Daoy (cell line): Measurements from ENCODE around the gene HSPA1A. TPM values are rescaled to one million over a fixed set of nuclear protein-coding genes. Genes with fewer than 3 reads are reported as not detected.
"Not testable (repeated sequence)": the region's sequence is repeated elsewhere in the genome, so short reads cannot be mapped to it uniquely, and the experiment has no call there.

ENCODE experiments used
- DNase-seq: peaks from one replicate; pipeline ENCODE4 v3.0.0-alpha.2; 2015; ENCODE audit warnings: low read depth
- total RNA-seq: library from RNA; depleted of rRNA; stranded (reverse); fragments of >200 nt; shearing (Covaris generic); gene quantifications from 2 replicates; pipeline ENCODE4 v1.2.3, GENCODE V29; 2014

Gene HSPA1A
- total RNA-seq, 1 experiment from 2014 or later: 171 TPM

GRCh38 chr6:31781244-31782125 lies 33.9 kb upstream of the HSPA1A start:
- DNase-seq: no peak

DNA sequence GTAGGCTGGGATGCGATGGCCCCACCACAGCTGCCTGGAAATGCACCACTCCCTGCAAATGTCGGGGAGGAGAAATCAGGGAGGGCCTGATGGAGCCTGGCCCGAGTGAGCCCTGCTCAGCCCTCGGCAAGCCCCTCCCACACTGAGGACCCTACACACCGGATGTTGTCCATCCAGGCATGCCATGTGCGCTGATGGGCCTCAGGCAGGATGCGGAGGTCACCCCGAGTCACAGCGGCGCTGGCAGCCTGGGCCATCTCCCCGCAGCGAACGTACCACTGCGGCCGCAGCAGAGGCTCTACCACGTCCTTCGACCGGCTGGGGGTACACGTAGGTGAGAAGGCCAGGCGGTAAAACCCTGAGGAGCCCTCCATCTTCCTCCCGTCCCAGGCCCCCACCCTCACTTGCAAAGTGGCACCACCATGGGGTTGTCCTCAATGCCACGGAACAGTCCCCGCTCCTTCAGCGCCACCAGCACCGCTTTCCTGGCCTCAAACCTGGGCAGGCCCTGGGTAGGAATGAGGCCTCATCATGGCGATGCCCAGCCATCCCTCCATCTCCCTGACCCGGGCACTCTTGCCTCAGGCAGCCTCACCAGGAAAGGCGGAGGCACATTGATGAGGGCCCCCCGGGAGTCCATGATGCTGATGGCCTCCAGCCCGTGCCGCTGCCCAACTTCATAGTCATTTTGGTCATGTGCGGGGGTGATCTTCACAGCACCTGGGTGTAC lies 33.1 kb upstream of the HSPA1A start:
- DNase-seq: no peak

DNA sequence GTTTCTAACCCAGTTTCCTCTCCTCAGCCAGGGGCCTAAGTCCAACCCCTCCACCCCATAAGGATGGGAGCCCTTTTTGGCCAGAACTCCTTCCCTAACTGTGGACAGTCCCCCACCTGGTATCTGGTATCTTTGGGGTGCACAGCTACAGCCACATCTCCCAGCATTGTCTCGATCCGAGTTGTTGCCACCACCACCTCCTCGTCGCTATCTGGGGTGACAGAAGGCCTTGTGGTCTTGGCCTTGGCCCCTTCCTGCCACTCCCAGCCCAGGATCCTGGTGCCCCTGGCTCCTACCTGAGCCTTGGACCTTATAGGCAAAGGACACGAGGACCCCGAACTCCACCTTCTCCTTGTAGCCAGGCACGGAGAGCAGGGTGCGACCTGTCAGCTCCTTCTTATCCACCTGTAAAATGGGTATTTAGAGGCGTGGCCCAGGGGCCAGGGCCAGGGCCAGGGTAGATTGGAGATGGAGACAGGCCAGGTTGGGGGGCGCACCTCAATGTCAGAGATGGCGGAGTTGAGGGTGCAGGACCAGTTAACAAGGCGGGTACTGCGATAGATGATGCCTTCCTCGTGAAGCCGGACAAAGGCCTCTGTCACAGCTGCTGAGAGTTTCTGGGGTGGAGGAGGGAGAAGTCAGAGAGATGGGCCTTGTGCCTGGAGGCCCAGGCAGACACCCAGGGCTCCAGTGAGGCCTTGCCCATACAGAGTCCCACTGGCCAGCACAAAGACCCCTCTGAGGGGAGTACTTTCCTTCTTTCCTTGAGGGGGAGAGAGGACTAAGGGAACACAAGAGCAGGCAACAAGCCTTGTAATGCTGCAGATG lies 31.0 kb upstream of the HSPA1A start:
- no peak for DNase-seq

DNA sequence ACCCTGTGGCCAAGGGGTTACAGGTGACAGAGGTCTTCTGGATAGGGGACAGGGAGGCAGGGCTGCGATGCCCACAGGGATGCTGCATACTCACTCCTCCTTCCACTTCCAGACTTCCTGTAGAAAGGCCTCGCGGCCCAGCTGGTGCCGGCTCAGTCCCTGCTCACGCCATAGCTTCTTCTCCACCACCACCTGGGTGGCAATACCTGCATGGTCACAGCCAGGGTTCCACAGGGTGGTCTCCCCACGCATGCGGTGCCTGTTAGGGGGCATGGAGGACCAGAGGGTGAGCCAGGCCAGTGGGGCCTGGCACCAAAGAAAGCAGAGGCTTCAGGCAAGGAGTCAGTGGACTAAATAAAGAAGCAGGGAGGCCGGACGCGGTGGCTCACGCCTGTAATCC lies 29.9 kb upstream of the HSPA1A start:
- DNase-seq: no peak

GRCh38 chr6:31791324-31792089 lies 23.8 kb upstream of the HSPA1A start:
- peak; percentile 51 for DNase-seq

DNA sequence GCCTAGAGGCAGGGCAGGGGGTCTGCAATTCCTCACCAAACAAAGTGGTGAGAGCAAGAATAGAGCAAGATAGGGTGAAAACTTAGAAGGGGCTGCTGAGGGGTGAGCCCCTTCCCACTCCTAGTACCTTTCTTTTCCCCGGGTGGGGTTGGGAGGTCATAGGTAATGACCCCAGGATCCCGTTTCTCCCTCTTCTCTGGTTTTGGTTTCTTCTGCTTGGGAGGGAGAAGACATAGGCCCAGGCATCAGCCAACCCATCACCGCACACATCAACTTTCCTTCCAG lies 23.3 kb upstream of the HSPA1A start:
- no peak for DNase-seq

- DNase-seq: peak; percentile 82
These were observed 22.6 kb upstream of the HSPA1A start for GRCh38 chr6:31792761-31793171.

DNA sequence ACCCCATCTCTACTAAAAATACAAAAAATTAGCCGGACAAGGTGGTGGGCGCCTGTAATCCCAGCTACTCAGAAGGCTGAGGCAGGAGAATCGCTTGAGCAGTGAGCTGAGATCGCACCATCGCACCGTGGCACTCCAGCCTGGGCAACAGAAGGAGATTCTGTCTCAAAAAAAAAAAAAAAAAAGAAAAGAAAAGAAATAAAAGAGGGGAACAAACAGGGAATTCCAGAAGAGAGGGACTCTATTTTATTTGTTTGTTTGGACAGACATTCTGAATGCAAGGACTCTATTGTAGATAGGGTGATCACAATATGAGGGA lies 21.5 kb upstream of the HSPA1A start:
- not testable (repeated sequence) for DNase-seq

GRCh38 chr6:31794294-31794865 lies 21.0 kb upstream of the HSPA1A start:
- DNase-seq: no peak

GRCh38 chr6:31794866-31795615 lies 20.3 kb upstream of the HSPA1A start:
- no peak for DNase-seq

- peak; percentile 97 for DNase-seq
These were observed 19.6 kb upstream of the HSPA1A start, which contains the start of gene VARS1 for GRCh38 chr6:31795616-31796298. VARS1 (minus strand) TSS chr6:31795752; CDS start chr6:31795217, 535 bp downstream.

DNA sequence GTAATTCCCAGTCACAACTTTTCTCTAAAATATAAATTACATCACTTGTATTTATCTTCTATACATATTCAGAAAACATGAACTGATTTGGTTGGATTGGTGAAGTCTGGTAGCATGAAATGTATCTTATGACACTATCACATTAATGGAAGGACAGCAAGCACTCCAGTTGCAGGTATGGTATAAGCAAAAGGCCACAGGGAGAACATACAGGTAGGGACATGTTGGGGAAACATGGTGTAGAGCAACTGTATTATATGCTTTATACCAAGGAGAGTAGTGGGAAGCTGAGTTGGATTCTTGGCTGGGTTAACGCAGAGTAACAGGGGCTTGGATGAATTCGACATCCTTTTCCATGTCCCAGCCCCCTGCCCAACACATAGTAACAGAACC lies 18.4 kb upstream of the HSPA1A start:
- DNase-seq: no peak

- no peak for DNase-seq
These were observed 17.8 kb upstream of the HSPA1A start for GRCh38 chr6:31797588-31797987.

GRCh38 chr6:31799781-31800180 lies 15.6 kb upstream of the HSPA1A start:
- no peak for DNase-seq

- not testable (repeated sequence) for DNase-seq
These were observed 14.1 kb upstream of the HSPA1A start for GRCh38 chr6:31801031-31801927.

GRCh38 chr6:31805939-31806469 lies 9.3 kb upstream of the HSPA1A start:
- DNase-seq: no peak

GRCh38 chr6:31806470-31807272 lies 8.7 kb upstream of the HSPA1A start, which contains the start of gene LSM2:
LSM2 (minus strand) TSS chr6:31806966; CDS start chr6:31806757, 209 bp downstream.
- DNase-seq: peak; percentile 99

- DNase-seq: not testable (repeated sequence)
These were observed 6.7 kb upstream of the HSPA1A start for GRCh38 chr6:31808599-31808998.
